GM12878 (cell line): ENCODE measurements around the gene TOP2A. TPM values are rescaled to one million over a fixed set of nuclear protein-coding genes. Genes with fewer than 3 reads are reported as not detected.

ENCODE experiments used
- ATAC-seq: fragments of 200-7000 bp; cut with Tn5 transposase; 3 replicates; pipeline ENCODE4 v1.9.1; 2020; ENCODE audit warnings: mild to moderate bottlenecking, moderate library complexity
- BruUV-seq: library from RNA; stranded (reverse); fragments of 400-500 nt; replicated peaks from 2 replicates; lab custom pipeline; 2021; lab: Mats Ljungman, UMichigan
- CTCF ChIA-PET: fragments of 300-600 bp; sonication (Branson Sonifier 250); formaldehyde crosslinking; extraction: SDS; loops from one replicate; lab custom pipeline; 2021; ENCODE audit warnings: inconsistent platforms; lab: Yijun Ruan, JAX
- POLR2A ChIA-PET: fragments of 350-600 bp; formaldehyde crosslinking; extraction: SDS; loops from one replicate; lab custom pipeline; 2021; ENCODE audit warnings: inconsistent platforms; lab: Charles Lee
- RAD21 ChIA-PET: fragments of 300-600 bp; sonication (Branson Sonifier 250); formaldehyde crosslinking; loops from one replicate; lab custom pipeline; 2023; ENCODE audit warnings: antibody characterized with exemption; ENCODE audit not compliant: unreplicated experiment; lab: Charles Lee
- SMC1A ChIA-PET: fragments of 300-600 bp; sonication (Branson Sonifier 250); formaldehyde crosslinking; loops from one replicate; lab custom pipeline; 2023; ENCODE audit not compliant: unreplicated experiment, uncharacterized antibody; lab: Charles Lee
- DNase-seq: peaks from one replicate; pipeline ENCODE4 v3.0.0-alpha.2; 2011; ENCODE audit warnings: low read depth, low spot score
- FAIRE-seq: peaks from 3 replicates; lab custom pipeline; 2011; peaks lifted over from hg19 to GRCh38; lab: Jason Lieb, UNC
- H2AFZ ChIP-seq: 2 replicates; pipeline ENCODE4 v1.6.0; 2011; ENCODE audit warnings: low read depth, low read length, control low read depth; ENCODE audit not compliant: control insufficient read depth
- H3K27ac ChIP-seq: 2 replicates; pipeline ENCODE4 v1.5.1; 2011; ENCODE audit warnings: control low read depth; ENCODE audit not compliant: control insufficient read depth, insufficient read depth
- H3K27me3 ChIP-seq, 2 experiments: replicated peaks in 1 of 2; 2 replicates each; pipeline versions ENCODE4 v1.6.0 to v1.6.1; 2011; ENCODE audit warnings: low read length in 1 of 2; ENCODE audit not compliant: control insufficient read depth in 2 of 2, insufficient read depth in 2 of 2
- H3K36me3 ChIP-seq, 2 experiments: 2 replicates each; pipeline ENCODE4 v1.5.1; 2011; ENCODE audit warnings: low read length in 1 of 2; ENCODE audit not compliant: control insufficient read depth in 2 of 2, insufficient read depth in 2 of 2
- H3K4me1 ChIP-seq: 2 replicates; pipeline ENCODE4 v1.6.1; 2011; ENCODE audit warnings: mild to moderate bottlenecking, low read length, moderate library complexity, mixed read lengths; ENCODE audit not compliant: control insufficient read depth, insufficient read depth
- H3K4me2 ChIP-seq: 2 replicates; pipeline ENCODE4 v1.6.0; 2011; ENCODE audit warnings: control low read depth; ENCODE audit not compliant: control insufficient read depth, insufficient read depth
- H3K4me3 ChIP-seq: fragments of 200-600 bp; sonication (generic); 2 replicates; pipeline ENCODE4 v1.5.1; 2016
- H3K79me2 ChIP-seq: 2 replicates; pipeline ENCODE4 v1.6.0; 2011; ENCODE audit warnings: low read length; ENCODE audit not compliant: control insufficient read depth, insufficient read depth
- H3K9ac ChIP-seq: 2 replicates; pipeline ENCODE4 v1.8.0; 2011; ENCODE audit warnings: low read length, control low read depth, mixed read lengths; ENCODE audit not compliant: control insufficient read depth, insufficient read depth
- H3K9me3 ChIP-seq: replicated peaks from 3 replicates; pipeline ENCODE4 v1.5.1; 2011; ENCODE audit warnings: mild to moderate bottlenecking, low read length; ENCODE audit not compliant: control insufficient read depth, insufficient read depth
- H4K20me1 ChIP-seq: 2 replicates; pipeline ENCODE4 v1.6.0; 2011; ENCODE audit not compliant: control insufficient read depth, insufficient read depth
- BACH1 ChIP-seq: fragments of 450-650 bp; IDR thresholded peaks from 2 replicates; pipeline ENCODE4 v1.6.1; 2017; ENCODE audit warnings: mild to moderate bottlenecking, borderline replicate concordance
- ESRRA ChIP-seq: IDR thresholded peaks from 2 replicates; pipeline ENCODE4 v1.6.1; 2012; ENCODE audit warnings: mild to moderate bottlenecking, low read length, improper control_type of control experiment
- HDAC6 ChIP-seq: fragments of 200-600 bp; sonication (generic); IDR thresholded peaks from one replicate; pipeline ENCODE4 v1.8.0; 2017; ENCODE audit warnings: antibody characterized with exemption; ENCODE audit not compliant: unreplicated experiment
- HDGF ChIP-seq: fragments of 450-650 bp; IDR thresholded peaks from 2 replicates; pipeline ENCODE4 v1.6.1; 2016; ENCODE audit warnings: antibody characterized with exemption
- IRF4 ChIP-seq: IDR thresholded peaks from 2 replicates; pipeline ENCODE4 v1.6.1; 2011; ENCODE audit warnings: low read depth, low read length
- KLF5 ChIP-seq: fragments of 450-650 bp; IDR thresholded peaks from 2 replicates; pipeline ENCODE4 v1.6.1; 2014; ENCODE audit warnings: mild to moderate bottlenecking; ENCODE audit not compliant: partially characterized antibody
- MTA3 ChIP-seq: IDR thresholded peaks from 2 replicates; pipeline ENCODE4 v1.6.1; 2012; ENCODE audit warnings: low read length, inconsistent platforms, borderline replicate concordance
- NR2C2 ChIP-seq: IDR thresholded peaks from 2 replicates; pipeline ENCODE4 v1.6.1; 2011; ENCODE audit warnings: borderline replicate concordance, low read depth; ENCODE audit not compliant: control insufficient read depth, insufficient read length
- POLR2AphosphoS2 ChIP-seq: IDR thresholded peaks from 2 replicates; pipeline ENCODE4 v1.6.1; 2011; ENCODE audit warnings: low read depth, mild to moderate bottlenecking, low read length, improper control_type of control experiment, moderate library complexity
- RAD51 ChIP-seq: fragments of 450-650 bp; IDR thresholded peaks from 2 replicates; pipeline ENCODE4 v1.6.1; 2016; ENCODE audit warnings: moderate library complexity, mild to moderate bottlenecking, inconsistent platforms
- SIN3A ChIP-seq: IDR thresholded peaks from 2 replicates; pipeline ENCODE4 v1.6.1; 2012; ENCODE audit warnings: low read depth, low read length, improper control_type of control experiment
- SMAD1 ChIP-seq: fragments of 450-650 bp; IDR thresholded peaks from 2 replicates; pipeline ENCODE4 v1.6.1; 2018; ENCODE audit warnings: mild to moderate bottlenecking, low read depth; ENCODE audit not compliant: partially characterized antibody
- ZNF217 ChIP-seq: fragments of 450-650 bp; IDR thresholded peaks from 2 replicates; pipeline ENCODE4 v1.6.1; 2017; ENCODE audit warnings: antibody characterized with exemption, mild to moderate bottlenecking
- WGBS: methylation state at CpG from one replicate; pipeline ENCODE4 v1.1.6; 2016; ENCODE audit warnings: low lambda C conversion rate; ENCODE audit not compliant: insufficient replicate concordance, insufficient coverage; ENCODE audit errors: missing lambda C conversion rate; 5-methylcytosine and 5-hydroxymethylcytosine counted together
- in situ Hi-C: fragments of 300-500 bp; cut with MboI; formaldehyde crosslinking; loops from 9 replicates; pipeline ENCODE4 v1.14.3; 2018; ENCODE audit warnings: mixed read lengths
- intact Hi-C: fragments of 100-400 bp; cut with micrococcal nuclease; formaldehyde crosslinking; loops from one replicate; pipeline ENCODE4 v1.14.2; 2022; ENCODE audit not compliant: unreplicated experiment
- polyA plus RNA-seq, 11 experiments: library from polyadenylated mRNA; depleted of rRNA in 4 of 11; unstranded in 6 of 11; stranded (reverse) in 5 of 11; fragments of >200 nt; fragmentation: Nextera tagmentation in 4 of 11; fragmentation: Illumina TruSeq in 1 of 11; extraction: Ambion mirVana in 4 of 11; extraction: Trizol in 1 of 11; gene quantifications; 1 replicate in 1 of 11; 2 replicates in 10 of 11; pipeline versions ENCODE4 v1.2.1 to v1.2.3, GENCODE V29; 2011 to 2016; ENCODE audit warnings: inconsistent platforms in 2 of 11, missing spikeins in 2 of 11, low read depth in 1 of 11
- total RNA-seq, 4 experiments: library from RNA; depleted of rRNA in 3 of 4; stranded (reverse); fragments of >200 nt in 3 of 4; fragmentation: Illumina TruSeq in 1 of 4; extraction: Trizol in 1 of 4; gene quantifications; 2 replicates each; pipeline versions ENCODE4 v1.2.1 to v1.2.3, GENCODE V29; 2013 to 2021
- TF ChIP-seq, protein P1 (sequence below), 3 experiments: IDR thresholded peaks in 2 of 3; conservative IDR thresholded peaks in 1 of 3; 2 replicates each; pipeline ENCODE4 v1.5.1; 2011; ENCODE audit warnings: low read depth in 3 of 3, low read length in 3 of 3, mild to moderate bottlenecking in 3 of 3, control low read depth in 2 of 3, moderate library complexity in 2 of 3, inconsistent platforms in 1 of 3, mixed read lengths in 1 of 3; ENCODE audit not compliant: control insufficient read depth in 2 of 3, insufficient read depth in 1 of 3; ENCODE audit errors: extremely low read depth in 1 of 3

TOP2A gene
- total and polyA plus RNA-seq, 10 of the 15 experiments (the other 5 are each of a cell fraction or from before 2014, with no cell fraction given): 117 to 275 (median 232) TPM

DNA sequence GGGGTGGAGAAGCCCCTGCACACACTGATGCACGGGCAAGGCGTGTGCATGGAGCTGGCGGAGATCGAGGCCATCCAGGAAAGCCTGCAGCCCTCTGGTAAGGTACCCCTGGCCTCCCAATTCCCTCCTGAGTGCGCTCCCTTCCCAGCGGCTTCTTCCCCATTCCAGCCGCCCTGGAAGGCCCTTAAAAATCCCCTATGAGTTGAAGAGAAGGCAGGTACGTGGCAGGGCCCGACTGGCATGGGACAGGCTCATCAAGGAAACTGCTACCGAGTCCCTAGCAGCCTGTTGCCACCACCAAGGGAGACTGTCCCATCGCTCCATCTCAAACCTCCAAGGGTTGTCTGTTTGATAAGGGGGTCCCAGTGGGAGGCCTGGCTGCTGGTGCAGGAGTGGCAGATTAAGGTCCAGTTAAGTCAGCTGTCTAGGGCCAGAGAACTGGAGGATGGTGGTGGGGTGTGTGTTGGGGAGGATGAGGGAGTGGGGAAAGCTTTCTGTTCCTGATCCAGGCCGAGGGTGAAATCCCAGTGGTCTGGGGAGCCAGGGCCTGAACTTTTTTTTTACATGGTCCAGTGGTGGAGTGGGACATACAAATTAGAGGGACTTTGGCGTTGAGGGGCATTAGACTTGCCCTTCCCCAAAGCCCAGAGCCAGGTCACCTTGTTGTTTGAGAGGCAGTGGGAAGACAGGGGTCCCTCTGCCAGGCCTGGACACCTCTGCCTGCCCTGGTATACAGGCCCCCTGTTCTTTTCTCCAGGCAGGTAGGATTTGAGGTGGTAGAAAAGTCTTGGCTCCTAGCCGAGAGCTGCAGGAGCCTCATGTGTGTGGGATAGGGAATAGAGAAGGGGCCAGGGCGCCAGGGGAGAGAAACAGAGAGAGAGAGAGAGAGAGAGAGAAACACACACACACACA lies 26.5 kb upstream of the TOP2A start:
- in situ Hi-C loops (loop anchor here (25.0 kb wide), 1 partner anchor 93 kb away; no protein-coding TSS in a partner anchor), intact Hi-C loops (loop anchor here (5.0 kb wide), 1 partner anchor 82 kb away; the partner anchor contains the start of gene GJD3)
- CTCF ChIA-PET: interaction anchor here (0.8 to 16.0 kb wide), 17 partner anchors 22 to 1204 kb away, joined by 3 to 289 read pairs (median 4); partner anchors contain the start of gene TOP2A
- no peak for DNase-seq
- SMC1A ChIA-PET: interaction anchor here (0.8 to 3.0 kb wide), 12 partner anchors 18 to 171 kb away, joined by 3 to 27 read pairs (median 4); partner anchors contain the start of gene TOP2A
- H3K79me2 ChIP-seq: no peaks in the 10 kb centered on the region
- peak overlapping the region; percentile 32; the same call in 1 of the 2 replicates for H3K9ac ChIP-seq
- H3K4me1 ChIP-seq: peaks cover 19% of the 10 kb centered on the region
- POLR2A ChIA-PET: interaction anchor here (0.8 to 1.6 kb wide), 4 partner anchors 37 to 91 kb away, joined by 3 to 9 read pairs (median 5); no protein-coding TSS in a partner anchor
- H3K36me3 ChIP-seq: no peaks in the 10 kb centered on the region
- 0 out of 2 replicates have a peak, but pooled peaks have one; percentile 42 for TF ChIP-seq SIN3A
- no peak for TF ChIP-seq NR2C2
- TF ChIP-seq HDGF: peak; percentile 43; the same call in 1 of the 2 replicates
- no peak for TF ChIP-seq POLR2AphosphoS2
- TF ChIP-seq, protein P1, sequence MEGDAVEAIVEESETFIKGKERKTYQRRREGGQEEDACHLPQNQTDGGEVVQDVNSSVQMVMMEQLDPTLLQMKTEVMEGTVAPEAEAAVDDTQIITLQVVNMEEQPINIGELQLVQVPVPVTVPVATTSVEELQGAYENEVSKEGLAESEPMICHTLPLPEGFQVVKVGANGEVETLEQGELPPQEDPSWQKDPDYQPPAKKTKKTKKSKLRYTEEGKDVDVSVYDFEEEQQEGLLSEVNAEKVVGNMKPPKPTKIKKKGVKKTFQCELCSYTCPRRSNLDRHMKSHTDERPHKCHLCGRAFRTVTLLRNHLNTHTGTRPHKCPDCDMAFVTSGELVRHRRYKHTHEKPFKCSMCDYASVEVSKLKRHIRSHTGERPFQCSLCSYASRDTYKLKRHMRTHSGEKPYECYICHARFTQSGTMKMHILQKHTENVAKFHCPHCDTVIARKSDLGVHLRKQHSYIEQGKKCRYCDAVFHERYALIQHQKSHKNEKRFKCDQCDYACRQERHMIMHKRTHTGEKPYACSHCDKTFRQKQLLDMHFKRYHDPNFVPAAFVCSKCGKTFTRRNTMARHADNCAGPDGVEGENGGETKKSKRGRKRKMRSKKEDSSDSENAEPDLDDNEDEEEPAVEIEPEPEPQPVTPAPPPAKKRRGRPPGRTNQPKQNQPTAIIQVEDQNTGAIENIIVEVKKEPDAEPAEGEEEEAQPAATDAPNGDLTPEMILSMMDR (IDR thresholded peaks at IDR 0.05 in 2 of 3, conservative IDR thresholded peaks at IDR 0.05 in 1 of 3; ENCODE audit: control insufficient read depth in 2 of 3, extremely low read depth in 1 of 3, insufficient read depth in 1 of 3, low read depth in 3 of 3, low read length in 3 of 3): 0 out of 6 replicates have a peak, but pooled peaks of 1 of the 3 experiments have one; percentile 2
- TF ChIP-seq ZNF217: 0 out of 2 replicates have a peak, but pooled peaks have one; percentile 8
- no peak for TF ChIP-seq BACH1
- TF ChIP-seq ESRRA: no peak
- no peak for TF ChIP-seq MTA3
- no peak for TF ChIP-seq RAD51
- no peak for TF ChIP-seq SMAD1
- no peak for TF ChIP-seq IRF4
- TF ChIP-seq HDAC6: peak; percentile 18
- TF ChIP-seq KLF5: no peak
- peak overlapping the region; percentile 61 for H3K4me3 ChIP-seq
- BruUV-seq: no TSS peak
- ATAC-seq: peak; percentile 7
- no peaks in the 10 kb centered on the region for H4K20me1 ChIP-seq
- no peaks in the 10 kb centered on the region for H3K9me3 ChIP-seq
- RAD21 ChIA-PET: interaction anchor here (0.7 to 16.1 kb wide), 13 partner anchors 26 to 171 kb away, joined by 3 to 175 read pairs (median 5); partner anchors contain the start of gene TOP2A
- FAIRE-seq: no peak
- no peak overlapping the region for H2AFZ ChIP-seq
- H3K4me2 ChIP-seq: peak overlapping the region; percentile 58
- H3K27me3 ChIP-seq: peaks cover 0 to 16% of the 10 kb centered on the region in 2 experiments; a peak in 1 of 4 replicates
- H3K27ac ChIP-seq: no peak overlapping the region
- WGBS: 16% methylated on average over 14 of the region's 15 CpGs
